Measurements from ENCODE around the gene VASH2.

The VASH2 gene

DNA sequence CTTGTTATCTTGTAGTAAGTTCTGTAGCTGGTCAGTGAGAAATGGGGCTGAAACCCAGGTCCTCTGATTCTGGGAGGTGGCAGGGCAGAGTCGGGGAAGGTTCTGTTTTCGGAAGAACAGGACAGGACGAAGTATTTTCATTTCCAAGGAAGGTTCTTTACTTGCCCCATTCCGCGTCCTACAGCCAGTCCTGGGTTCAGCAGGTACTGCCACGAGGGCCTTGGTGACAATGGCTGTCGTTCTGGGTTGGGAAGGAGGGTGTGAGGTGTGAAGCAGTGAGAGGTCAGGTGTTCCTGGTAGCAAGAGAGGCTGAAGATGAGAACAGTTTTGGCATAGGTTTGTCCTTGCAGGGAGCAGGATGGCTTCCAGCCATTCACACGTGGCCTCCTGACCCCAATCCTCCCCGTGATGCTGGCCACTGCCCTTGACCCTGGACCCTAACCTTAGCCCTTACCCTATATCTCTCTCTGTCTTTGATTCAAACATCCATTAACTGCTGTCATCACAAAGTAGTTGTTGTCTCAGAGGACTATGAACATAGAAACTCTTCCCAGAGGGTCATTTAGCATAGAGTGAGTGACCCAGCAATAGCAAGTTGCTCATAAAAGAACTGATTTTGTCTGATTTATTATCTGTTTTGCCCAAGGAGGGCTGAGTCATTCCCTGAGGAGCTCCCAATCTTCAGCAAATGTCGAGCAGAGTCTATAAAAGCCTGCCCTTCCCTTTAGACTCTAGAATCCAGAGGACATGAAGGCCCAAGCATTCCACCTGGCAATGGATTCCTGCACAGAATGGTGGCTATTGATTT lies 25.0 kb downstream of the VASH2 start:
- no peaks in the 10 kb centered on the region for H3K79me2 ChIP-seq (ENCODE audit: insufficient read depth, low read length)
- no peaks in the 10 kb centered on the region for H3K9me3 ChIP-seq (ENCODE audit: low read length)
- no peak overlapping the region for H2AFZ ChIP-seq (ENCODE audit: low read length)
- no peaks in the 10 kb centered on the region for H3K9me2 ChIP-seq (ENCODE audit: low read depth, low read length)
- H3K9ac ChIP-seq (ENCODE audit: low read length): no peak overlapping the region
- H3K27ac ChIP-seq (ENCODE audit: low read depth, low read length, poor library complexity, severe bottlenecking): no peak overlapping the region
- no peaks in the 10 kb centered on the region for H3K36me3 ChIP-seq (ENCODE audit: insufficient read depth, low read length)
- no peaks in the 10 kb centered on the region for H4K20me1 ChIP-seq (ENCODE audit: insufficient read depth, low read length)
- H3K4me1 ChIP-seq (ENCODE audit: insufficient read depth, low read length, severe bottlenecking): no peaks in the 10 kb centered on the region
- H3K4me2 ChIP-seq (ENCODE audit: low read length): no peak overlapping the region
- no peak for TF ChIP-seq EZH2 (IDR thresholded peaks at IDR 0.05; ENCODE audit: borderline replicate concordance, low read length)
- TF ChIP-seq, protein P1, sequence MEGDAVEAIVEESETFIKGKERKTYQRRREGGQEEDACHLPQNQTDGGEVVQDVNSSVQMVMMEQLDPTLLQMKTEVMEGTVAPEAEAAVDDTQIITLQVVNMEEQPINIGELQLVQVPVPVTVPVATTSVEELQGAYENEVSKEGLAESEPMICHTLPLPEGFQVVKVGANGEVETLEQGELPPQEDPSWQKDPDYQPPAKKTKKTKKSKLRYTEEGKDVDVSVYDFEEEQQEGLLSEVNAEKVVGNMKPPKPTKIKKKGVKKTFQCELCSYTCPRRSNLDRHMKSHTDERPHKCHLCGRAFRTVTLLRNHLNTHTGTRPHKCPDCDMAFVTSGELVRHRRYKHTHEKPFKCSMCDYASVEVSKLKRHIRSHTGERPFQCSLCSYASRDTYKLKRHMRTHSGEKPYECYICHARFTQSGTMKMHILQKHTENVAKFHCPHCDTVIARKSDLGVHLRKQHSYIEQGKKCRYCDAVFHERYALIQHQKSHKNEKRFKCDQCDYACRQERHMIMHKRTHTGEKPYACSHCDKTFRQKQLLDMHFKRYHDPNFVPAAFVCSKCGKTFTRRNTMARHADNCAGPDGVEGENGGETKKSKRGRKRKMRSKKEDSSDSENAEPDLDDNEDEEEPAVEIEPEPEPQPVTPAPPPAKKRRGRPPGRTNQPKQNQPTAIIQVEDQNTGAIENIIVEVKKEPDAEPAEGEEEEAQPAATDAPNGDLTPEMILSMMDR (IDR thresholded peaks at IDR 0.05; ENCODE audit: low read length): no peak
- no peak overlapping the region for H3K4me3 ChIP-seq (ENCODE audit: low read depth, low read length, poor library complexity, severe bottlenecking)
- H3K27me3 ChIP-seq (ENCODE audit: insufficient read depth, low read length): no peaks in the 10 kb centered on the region
- no peaks in the 10 kb centered on the region for H3F3A ChIP-seq (ENCODE audit: insufficient read depth, low read length)

DNA sequence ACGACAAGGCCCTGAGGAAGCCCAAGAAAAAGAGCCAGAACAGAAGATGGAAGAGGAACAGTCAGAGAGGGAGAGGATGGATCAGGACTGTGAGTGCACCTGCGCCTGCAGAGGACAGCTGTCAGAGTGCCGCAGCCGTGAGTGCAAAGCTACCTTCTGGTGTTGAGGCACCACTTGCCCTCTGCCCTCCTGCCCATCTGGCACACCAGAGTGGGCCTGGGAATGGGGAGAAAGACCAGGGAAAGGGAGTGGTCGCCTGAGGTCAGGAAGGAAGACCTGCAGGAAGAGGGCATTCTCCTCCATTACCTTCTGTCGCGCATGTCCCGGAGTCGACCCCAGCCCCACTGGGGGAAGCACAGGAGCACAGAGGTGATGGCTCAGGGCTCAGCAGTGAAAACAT lies 26.2 kb downstream of the VASH2 start:
- Histone ChIP-seq H3K9me3 (ENCODE audit: low read length) (no peaks in the 10 kb centered on the region), H3K36me3 (ENCODE audit: insufficient read depth, low read length) (no peaks in the 10 kb centered on the region), H3K27ac (ENCODE audit: low read depth, low read length, poor library complexity, severe bottlenecking) (no peak overlapping the region), H3K27me3 (ENCODE audit: insufficient read depth, low read length) (no peaks in the 10 kb centered on the region), H3K4me2 (ENCODE audit: low read length) (no peak overlapping the region), H3K9ac (ENCODE audit: low read length) (no peak overlapping the region), H4K20me1 (ENCODE audit: insufficient read depth, low read length) (no peaks in the 10 kb centered on the region), H3K9me2 (ENCODE audit: low read depth, low read length) (no peaks in the 10 kb centered on the region), H3F3A (ENCODE audit: insufficient read depth, low read length) (no peaks in the 10 kb centered on the region), H3K4me1 (ENCODE audit: insufficient read depth, low read length, severe bottlenecking) (no peaks in the 10 kb centered on the region), H3K4me3 (ENCODE audit: low read depth, low read length, poor library complexity, severe bottlenecking) (no peak overlapping the region), H3K79me2 (ENCODE audit: insufficient read depth, low read length) (no peaks in the 10 kb centered on the region), H2AFZ (ENCODE audit: low read length) (no peak overlapping the region)
- TF ChIP-seq, protein P1 (IDR thresholded peaks at IDR 0.05; ENCODE audit: low read length): no peak
- no peak for TF ChIP-seq EZH2 (IDR thresholded peaks at IDR 0.05; ENCODE audit: borderline replicate concordance, low read length)

DNA sequence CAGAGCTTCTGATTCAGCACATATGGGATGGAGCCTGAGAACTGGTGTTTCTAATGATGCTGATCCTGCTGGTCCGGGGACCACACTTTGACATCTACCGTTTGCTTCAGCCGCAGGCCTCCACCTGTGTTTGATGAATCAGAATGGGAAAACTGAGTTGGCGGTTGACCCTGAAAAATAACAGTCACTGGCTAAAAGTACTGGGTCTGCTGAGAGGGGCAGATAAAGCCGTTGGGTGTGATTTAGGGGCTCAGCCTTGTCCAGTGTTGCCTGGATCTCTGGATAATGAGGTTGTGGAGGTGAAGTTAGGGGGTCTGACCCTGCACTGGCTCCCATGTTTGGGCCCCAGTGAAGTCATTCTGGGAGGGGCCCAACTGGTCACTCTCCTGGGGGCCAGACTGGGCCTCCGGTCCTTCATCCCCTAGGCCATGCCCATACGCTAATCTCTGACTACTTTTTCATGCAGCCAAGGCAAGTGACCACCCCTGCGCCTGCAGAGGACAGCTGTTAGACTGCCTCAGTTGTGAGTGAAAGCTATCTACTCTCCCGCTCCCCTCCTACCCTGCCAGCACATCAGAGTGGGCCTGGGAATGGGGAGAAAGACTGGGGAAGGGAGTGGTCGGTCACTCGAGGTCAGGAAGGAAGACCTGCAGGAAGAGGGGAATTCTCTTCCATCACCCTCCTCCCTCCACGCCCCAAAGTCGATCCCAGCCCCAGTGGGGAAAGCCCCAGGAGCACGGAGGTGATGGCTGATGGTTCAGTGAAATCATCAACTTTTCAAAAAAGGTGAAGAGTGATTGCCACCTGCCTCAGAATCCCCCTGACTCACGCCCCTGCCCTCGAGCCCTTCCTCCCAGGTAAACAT lies 27.7 kb downstream of the VASH2 start:
- Histone ChIP-seq H3K27me3 (ENCODE audit: insufficient read depth, low read length) (no peaks in the 10 kb centered on the region), H3K27ac (ENCODE audit: low read depth, low read length, poor library complexity, severe bottlenecking) (no peak overlapping the region), H3K4me3 (ENCODE audit: low read depth, low read length, poor library complexity, severe bottlenecking) (no peak overlapping the region), H3K9ac (ENCODE audit: low read length) (no peak overlapping the region), H3K4me2 (ENCODE audit: low read length) (no peak overlapping the region), H4K20me1 (ENCODE audit: insufficient read depth, low read length) (no peaks in the 10 kb centered on the region), H3K4me1 (ENCODE audit: insufficient read depth, low read length, severe bottlenecking) (no peaks in the 10 kb centered on the region), H3K9me2 (ENCODE audit: low read depth, low read length) (no peaks in the 10 kb centered on the region), H3K9me3 (ENCODE audit: low read length) (no peaks in the 10 kb centered on the region), H3F3A (ENCODE audit: insufficient read depth, low read length) (no peaks in the 10 kb centered on the region), H3K36me3 (ENCODE audit: insufficient read depth, low read length) (no peaks in the 10 kb centered on the region), H3K79me2 (ENCODE audit: insufficient read depth, low read length) (no peaks in the 10 kb centered on the region), H2AFZ (ENCODE audit: low read length) (no peak overlapping the region)
- TF ChIP-seq, protein P1 (IDR thresholded peaks at IDR 0.05; ENCODE audit: low read length): no peak
- no peak for TF ChIP-seq EZH2 (IDR thresholded peaks at IDR 0.05; ENCODE audit: borderline replicate concordance, low read length)

Data from OCI-LY1 (cell line).